ENCODE measurements around the gene STAT3. TPM values are rescaled to one million over a fixed set of nuclear protein-coding genes. Genes with fewer than 3 reads are reported as not detected.

Gene STAT3
- total RNA-seq, 2 donors from 2014 or later: 105 to 150 TPM

GRCh38 chr17:42273474-42274252 is 114.6 kb downstream of the STAT3 start:
- TF ChIP-seq CTCF (IDR thresholded peaks at IDR 0.05): no peak
- no peak for DNase-seq (ENCODE audit: low spot score)
- no peak overlapping the region for H3K27ac ChIP-seq
- peaks cover 0 to 36% of the 10 kb centered on the region in 2 donors for H3K4me1 ChIP-seq
- no peaks in the 10 kb centered on the region for H3K9me3 ChIP-seq
- no peaks in the 10 kb centered on the region for H3K36me3 ChIP-seq
- H3K27me3 ChIP-seq: no peaks in the 10 kb centered on the region
- H3K4me3 ChIP-seq: no peak overlapping the region

- H3K27ac ChIP-seq: no peak overlapping the region
- no peaks in the 10 kb centered on the region for H3K9me3 ChIP-seq
- no peaks in the 10 kb centered on the region for H3K36me3 ChIP-seq
- DNase-seq (ENCODE audit: low spot score): no peak
- no peaks in the 10 kb centered on the region for H3K27me3 ChIP-seq
- H3K4me3 ChIP-seq: no peak overlapping the region
- TF ChIP-seq CTCF (IDR thresholded peaks at IDR 0.05): no peak
- H3K4me1 ChIP-seq: peaks cover 0 to 34% of the 10 kb centered on the region in 2 donors
Measured at GRCh38 chr17:42272162-42272907, 115.9 kb downstream of the STAT3 start.

GRCh38 chr17:42271779-42272035 is 116.5 kb downstream of the STAT3 start:
- Histone ChIP-seq H3K4me1 (peaks cover 0 to 28% of the 10 kb centered on the region in 2 donors), H3K27ac (no peak overlapping the region), H3K9me3 (no peaks in the 10 kb centered on the region), H3K36me3 (no peaks in the 10 kb centered on the region), H3K4me3 (no peak overlapping the region), H3K27me3 (no peaks in the 10 kb centered on the region)
- DNase-seq (ENCODE audit: low spot score): no peak
- TF ChIP-seq CTCF (IDR thresholded peaks at IDR 0.05): no peak

GRCh38 chr17:42271006-42271778 is 117.0 kb downstream of the STAT3 start:
- H3K9me3 ChIP-seq: no peaks in the 10 kb centered on the region
- TF ChIP-seq CTCF (IDR thresholded peaks at IDR 0.05): no peak
- no peak overlapping the region for H3K27ac ChIP-seq
- no peak overlapping the region for H3K4me3 ChIP-seq
- H3K27me3 ChIP-seq: no peaks in the 10 kb centered on the region
- DNase-seq (ENCODE audit: low spot score): no peak
- peaks cover 0 to 27% of the 10 kb centered on the region in 2 donors for H3K4me1 ChIP-seq
- H3K36me3 ChIP-seq: no peaks in the 10 kb centered on the region

GRCh38 chr17:42270596-42270995 is 117.6 kb downstream of the STAT3 start:
- no peaks in the 10 kb centered on the region for H3K9me3 ChIP-seq
- H3K36me3 ChIP-seq: no peaks in the 10 kb centered on the region
- no peaks in the 10 kb centered on the region for H3K27me3 ChIP-seq
- DNase-seq (ENCODE audit: low spot score): no peak
- peaks cover 0 to 27% of the 10 kb centered on the region in 2 donors for H3K4me1 ChIP-seq
- no peak overlapping the region for H3K4me3 ChIP-seq
- no peak for TF ChIP-seq CTCF (IDR thresholded peaks at IDR 0.05)
- H3K27ac ChIP-seq: no peak overlapping the region

All from right atrium auricular region (tissue), 2 donors.